A549 treated with dexamethasone at 1 μM for 4 hours (cell line): Measurements from ENCODE around the gene DCC. TPM values are rescaled to one million over a fixed set of nuclear protein-coding genes. Genes with fewer than 3 reads are reported as not detected.

ENCODE experiments used
- total RNA-seq: library from RNA; stranded (reverse); fragments of 200-300 nt; extraction: Qiagen RNA extraction; gene quantifications from 5 replicates; pipeline ENCODE4 v1.2.3, GENCODE V29; 2022

DCC gene, protein sequence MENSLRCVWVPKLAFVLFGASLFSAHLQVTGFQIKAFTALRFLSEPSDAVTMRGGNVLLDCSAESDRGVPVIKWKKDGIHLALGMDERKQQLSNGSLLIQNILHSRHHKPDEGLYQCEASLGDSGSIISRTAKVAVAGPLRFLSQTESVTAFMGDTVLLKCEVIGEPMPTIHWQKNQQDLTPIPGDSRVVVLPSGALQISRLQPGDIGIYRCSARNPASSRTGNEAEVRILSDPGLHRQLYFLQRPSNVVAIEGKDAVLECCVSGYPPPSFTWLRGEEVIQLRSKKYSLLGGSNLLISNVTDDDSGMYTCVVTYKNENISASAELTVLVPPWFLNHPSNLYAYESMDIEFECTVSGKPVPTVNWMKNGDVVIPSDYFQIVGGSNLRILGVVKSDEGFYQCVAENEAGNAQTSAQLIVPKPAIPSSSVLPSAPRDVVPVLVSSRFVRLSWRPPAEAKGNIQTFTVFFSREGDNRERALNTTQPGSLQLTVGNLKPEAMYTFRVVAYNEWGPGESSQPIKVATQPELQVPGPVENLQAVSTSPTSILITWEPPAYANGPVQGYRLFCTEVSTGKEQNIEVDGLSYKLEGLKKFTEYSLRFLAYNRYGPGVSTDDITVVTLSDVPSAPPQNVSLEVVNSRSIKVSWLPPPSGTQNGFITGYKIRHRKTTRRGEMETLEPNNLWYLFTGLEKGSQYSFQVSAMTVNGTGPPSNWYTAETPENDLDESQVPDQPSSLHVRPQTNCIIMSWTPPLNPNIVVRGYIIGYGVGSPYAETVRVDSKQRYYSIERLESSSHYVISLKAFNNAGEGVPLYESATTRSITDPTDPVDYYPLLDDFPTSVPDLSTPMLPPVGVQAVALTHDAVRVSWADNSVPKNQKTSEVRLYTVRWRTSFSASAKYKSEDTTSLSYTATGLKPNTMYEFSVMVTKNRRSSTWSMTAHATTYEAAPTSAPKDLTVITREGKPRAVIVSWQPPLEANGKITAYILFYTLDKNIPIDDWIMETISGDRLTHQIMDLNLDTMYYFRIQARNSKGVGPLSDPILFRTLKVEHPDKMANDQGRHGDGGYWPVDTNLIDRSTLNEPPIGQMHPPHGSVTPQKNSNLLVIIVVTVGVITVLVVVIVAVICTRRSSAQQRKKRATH (N-terminal part only)
- total RNA-seq, result not detected in 5 replicates

DNA sequence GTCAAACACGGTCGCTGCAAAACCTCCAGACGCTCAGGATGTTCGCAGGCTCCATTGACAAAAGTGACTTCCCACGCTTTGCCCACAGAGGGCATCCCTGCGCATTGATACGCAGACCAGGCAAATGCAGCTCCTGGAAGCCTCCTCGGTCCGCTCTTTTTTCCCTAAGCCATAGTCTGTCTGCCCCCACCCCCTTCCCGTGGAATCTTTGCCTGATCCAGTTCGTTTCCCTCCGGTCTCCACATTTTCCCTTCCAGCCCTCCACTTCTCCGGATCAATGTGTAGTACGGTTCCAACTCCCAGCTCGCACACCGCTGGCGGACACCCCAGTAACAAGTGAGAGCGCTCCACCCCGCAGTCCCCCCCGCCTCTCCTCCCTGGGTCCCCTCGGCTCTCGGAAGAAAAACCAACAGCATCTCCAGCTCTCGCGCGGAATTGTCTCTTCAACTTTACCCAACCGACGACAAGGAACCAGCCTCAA is at the start of gene DCC:
DCC (plus strand) TSS at position 307 of the 481 bp plus-strand sequence. CDS start 591 bp downstream, outside the sequence.

